GM21367 (cell line): Measurements from ENCODE around the gene PRDM1.
A peak's percentile ranks its signal among the peaks of the same experiment; 100 is the strongest.

Experiments
- ATAC-seq: cut with Tn5 transposase; IDR thresholded peaks from one replicate; pipeline ENCODE4 v1.9.1; 2021; ENCODE audit not compliant: unreplicated experiment

The PRDM1 gene

DNA sequence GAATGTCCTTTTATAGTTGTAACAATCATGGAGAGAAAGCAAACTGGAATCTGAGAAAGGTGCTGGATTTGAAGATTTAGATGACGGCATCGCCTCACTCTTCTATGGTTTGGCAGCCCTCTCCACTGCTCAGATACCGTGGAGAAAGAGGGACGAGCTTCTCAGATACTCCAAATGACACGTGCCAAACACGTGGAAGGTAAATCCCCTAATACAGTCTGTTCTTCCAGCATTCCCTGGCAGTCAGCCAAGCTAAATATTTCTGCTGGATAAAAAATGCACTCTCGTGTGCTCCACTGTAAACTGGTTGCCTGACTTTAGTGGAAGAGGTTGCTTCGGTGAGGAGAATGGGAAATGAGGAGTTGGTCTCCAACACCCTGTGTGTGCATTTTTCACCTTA, 16.7 kb upstream of the PRDM1 start:
- no peak for ATAC-seq

GRCh38 chr6:106070636-106071035, 15.5 kb upstream of the PRDM1 start:
- no peak for ATAC-seq

DNA sequence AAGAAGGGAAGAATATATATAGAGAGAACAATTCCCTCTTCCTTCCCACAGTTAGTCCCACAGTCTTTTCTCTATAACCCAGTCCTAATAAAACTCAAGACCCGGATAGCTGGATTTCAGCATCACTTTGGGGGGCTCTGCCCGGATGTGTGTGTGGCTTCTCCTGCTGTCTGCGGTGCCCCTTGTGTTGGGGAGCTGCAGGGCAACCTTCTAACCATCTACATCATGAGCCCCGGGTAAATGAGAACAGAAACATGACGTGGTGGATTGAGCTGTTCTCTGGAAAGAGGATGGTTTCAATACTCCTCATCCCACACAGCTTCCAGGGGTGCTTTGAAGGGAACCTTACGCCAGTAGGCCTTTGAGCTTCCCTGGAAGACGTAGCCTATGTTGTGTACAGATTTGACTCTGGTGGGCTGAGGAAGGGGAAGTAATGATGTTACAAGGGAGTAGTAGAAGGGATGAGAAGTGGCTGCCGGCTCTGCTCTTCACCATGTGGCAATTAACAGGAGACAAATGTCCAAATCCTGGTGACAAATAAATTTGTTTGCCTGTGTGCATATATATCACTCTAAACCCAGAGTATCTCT, 13.5 kb upstream of the PRDM1 start:
- no peak for ATAC-seq

DNA sequence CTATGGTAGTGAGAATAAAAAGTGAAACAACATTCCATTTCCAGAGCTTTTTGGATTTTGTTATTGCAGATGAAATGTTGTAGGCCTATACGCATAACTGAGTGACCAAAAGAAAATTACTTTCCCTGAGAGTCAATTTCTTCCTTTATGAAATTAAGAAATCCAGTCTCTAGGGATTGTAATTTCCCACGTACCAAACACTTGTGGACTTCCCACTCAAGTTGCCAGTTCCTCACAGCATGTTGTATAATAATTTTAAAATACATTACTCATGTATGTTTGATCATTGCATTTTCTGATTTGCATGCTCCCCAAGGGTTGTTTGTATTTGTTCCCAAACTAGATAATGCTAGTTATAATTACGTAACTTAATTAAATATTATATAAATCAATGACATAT, 12.0 kb upstream of the PRDM1 start:
- no peak for ATAC-seq

- ATAC-seq = no peak
These were observed 10.0 kb upstream of the PRDM1 start for GRCh38 chr6:106076139-106076538.

DNA sequence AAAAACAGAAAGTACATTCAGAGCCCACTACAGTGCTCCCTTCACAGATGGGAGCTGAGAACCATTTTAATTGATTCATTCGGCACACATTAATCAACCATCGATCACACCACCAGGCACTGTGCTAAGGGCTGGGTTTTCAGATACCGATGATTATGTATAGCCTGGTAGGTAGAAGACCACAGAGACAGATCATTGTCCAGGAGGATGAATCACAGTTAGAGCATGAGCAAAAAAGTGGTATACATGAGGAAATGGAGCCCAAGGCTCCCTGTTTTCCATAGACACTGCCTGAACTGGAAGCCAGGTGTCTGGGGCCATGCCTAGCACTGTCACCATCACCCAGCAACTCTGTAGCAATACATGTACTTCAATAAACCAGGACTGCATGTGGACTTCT, 9.0 kb upstream of the PRDM1 start:
- ATAC-seq = no peak

DNA sequence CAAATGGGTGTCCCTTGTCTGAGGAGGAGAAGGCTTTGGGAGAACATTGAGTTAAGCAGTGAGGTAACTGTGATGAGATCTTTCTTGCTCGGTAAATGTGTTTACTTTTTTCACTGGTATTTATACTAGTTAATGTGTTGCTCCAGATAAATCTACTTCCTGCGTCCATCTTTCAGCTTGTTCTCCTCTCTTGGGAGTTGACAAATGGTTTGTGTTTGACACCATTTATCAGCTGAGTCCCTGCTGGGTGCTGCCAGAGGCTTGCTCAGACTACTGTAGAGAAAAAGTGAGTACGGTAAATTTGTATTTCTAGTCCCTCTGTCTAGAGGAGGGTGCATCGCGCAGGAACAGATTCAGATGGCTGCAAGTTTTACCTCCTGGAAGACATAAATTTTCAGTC, 8.3 kb upstream of the PRDM1 start:
- no peak for ATAC-seq

DNA sequence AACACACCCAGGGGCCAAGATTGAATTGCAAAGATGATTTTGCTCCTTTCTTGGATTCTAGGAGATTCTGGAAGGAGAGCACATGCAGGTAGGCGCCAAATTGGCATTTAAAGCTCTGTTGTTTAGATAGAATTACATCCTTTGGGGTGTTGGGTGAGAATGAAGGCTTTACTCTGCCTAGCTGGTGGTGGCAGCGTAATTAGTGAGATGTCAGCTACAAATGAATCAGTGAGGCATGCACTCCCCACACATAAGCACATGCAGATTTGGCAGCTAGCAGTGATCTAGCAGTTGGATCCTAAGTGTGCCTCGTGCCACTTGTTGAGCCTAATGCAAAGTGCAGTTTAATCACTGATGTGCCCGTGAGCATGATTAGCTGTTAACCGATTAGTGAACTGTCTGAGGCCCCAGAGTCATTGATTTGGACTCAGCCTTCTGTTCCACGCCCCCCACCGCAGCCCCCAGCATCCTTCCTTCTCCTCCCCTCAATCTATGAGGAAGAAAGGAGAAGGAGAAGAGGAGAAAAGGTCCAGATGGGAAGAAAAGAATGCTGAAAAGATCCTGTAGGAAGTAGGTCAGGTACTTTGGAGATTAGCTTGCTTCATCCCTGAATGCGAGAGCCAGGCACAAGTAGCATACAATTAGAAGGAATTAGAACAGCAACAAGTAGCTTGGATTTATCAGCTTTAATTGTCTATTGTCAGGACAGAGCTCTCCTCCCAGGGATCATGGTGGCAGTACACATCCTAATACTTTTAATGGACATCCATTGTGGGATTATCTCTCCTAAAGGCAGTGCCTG, 6.0 kb upstream of the PRDM1 start:
- no peak for ATAC-seq

DNA sequence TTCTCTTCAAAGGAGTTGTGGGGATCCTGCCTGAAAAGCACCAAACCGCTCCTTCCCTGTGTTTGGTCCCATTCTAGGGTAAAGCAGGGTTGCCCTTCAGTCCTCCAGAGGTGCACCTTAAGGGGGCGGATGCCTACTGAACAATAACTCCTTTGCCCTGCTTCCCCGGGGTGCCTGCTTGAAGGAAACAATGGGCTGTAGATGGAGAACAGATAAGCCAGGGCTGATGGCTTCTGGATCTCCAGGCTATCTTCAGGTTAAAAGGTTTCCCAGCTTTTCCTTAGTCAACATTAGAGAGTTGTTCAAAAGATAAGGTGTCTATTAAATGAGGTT, 5.4 kb upstream of the PRDM1 start:
- no peak for ATAC-seq

- ATAC-seq = no peak
These were observed 4.4 kb upstream of the PRDM1 start for GRCh38 chr6:106081715-106082114.

DNA sequence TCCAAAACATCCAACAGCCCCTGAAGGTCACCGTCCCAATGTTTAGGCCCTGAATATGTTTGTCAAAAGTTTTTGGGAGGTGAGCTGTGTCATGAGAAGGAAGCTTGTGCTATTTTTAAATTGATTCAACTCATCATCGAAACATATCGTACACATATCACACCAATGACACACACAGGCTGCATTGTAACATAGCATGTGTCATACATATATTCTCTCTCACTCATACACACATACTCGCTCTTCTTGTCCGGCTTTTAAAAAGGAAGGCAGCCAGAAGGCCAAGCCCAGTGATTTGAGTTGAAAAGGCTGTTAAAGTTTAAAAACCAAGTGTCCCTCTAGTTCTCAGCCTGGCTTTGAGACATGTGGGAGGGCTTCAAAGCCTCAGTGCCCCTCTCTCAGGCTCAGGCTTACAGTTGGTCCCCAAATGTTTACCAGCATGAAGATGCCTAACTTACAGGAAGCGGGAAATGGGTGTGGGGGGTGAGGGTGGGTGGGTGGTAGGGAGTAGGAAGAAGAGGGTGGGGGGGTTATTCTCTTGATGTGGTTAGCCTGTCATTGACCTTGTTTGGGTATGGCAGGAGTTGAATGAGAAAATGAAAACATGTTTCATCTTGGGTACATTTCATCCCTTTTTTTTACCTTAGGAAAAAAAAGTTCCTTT, 3.3 kb upstream of the PRDM1 start:
- ATAC-seq = no peak

DNA sequence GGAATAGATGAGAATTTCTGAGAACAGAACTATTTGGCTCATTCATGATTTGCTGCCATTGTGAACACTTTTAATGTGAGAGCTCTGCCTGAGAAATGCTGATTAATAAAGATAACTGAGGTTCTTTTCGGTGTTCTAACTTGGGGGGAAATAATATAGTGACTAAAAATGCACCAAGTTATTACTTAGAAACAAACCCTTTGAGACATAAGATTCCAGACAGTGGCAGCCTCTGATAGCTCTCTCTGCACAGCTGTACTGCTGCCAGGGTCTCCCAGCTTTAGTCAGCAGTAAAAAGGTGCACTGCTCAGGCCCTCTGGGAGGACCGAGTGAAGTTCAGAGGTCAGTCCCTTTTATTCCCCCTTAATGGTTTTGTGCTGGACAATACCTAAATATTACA, 2.5 kb upstream of the PRDM1 start:
- ATAC-seq = no peak

DNA sequence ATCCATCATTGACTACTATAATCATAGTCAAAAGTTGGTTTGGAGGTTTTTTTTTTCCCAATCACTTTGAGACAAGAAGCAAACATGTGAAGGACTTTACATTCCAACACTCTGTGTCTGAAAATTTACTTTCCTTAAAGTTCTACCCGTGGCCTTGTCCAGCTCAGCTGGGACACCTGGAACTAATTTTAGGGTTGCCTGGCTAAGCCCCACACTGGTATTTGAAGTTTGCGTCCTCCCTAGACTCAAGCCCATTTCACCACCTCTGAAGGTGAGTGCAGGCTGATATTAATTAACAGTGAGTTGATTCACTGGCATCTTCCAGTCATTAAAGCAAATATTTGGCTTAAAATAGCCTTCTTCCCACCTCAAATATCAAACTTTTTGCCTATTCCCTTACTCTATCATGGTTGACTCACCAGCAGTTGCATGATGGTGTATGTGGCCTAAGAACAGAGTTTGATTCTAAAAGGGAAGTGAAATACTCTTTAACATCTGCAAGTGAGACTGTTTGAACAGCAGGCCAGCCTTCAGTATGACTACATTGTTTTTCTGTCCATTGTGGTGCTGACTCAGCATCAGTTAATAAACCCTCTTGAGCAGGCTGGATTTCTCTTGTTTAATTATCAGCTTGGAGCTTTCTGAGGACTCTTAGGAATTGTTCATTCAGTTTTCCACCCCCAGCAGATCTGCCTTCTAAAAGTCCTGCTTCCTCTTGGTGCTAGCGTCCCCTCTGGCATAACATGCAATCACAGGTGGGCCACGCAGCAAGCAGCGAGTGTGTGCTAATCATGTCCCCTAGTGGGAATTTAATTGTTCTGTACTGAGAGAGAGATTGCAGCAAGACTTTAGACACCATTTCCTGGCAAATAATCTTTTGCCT, 1.8 kb upstream of the PRDM1 start:
- peak; percentile 74 for ATAC-seq

DNA sequence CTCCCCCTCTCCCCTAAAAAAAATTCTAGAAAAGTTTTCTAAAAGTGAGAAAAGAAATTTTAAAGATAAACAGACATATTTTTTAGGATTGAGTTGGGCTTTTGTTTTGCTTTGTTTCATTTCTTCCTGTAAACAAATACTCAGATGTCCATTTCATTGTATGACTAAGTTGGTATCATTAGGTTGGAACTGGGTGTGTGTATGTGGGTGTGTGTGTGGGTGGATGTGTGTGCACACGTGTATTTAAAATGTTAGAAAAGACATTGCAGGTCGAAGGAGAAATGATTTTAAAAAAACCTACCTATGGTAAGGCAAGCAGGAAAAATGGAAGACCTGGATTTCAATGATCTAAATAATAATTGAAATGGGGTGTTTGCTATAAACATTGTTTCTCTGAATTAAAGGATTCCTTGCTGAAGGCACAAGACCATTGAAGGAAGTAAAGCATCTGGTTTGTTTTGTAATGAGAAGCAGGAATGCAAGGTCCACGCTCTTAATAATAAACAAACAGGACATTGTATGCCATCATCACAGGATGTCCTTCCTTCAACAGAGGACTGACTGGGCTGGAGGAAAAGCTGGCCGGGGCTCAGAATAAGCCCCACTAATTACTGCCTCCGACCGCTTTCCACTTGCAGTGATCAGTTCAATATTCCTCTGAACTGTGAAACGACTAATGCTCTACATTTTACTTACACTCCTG, 996 bp upstream of the PRDM1 start:
- no peak for ATAC-seq

DNA sequence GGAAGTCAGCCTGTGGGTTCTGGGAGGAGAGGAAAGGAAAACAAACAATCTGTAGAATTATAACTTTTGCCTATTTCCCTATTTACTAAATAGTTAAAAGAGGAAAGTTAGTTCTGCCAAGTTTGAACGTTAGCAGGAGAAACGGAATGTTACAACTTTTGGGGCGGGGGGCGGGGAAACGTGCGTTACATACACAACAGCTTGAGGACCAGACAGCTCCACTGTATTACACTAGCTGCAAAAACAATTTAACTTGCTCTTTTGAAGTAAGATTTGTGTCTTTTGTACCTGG, 498 bp upstream of the PRDM1 start:
- no peak for ATAC-seq

- no peak for ATAC-seq
These were observed 659 bp downstream of the PRDM1 start for GRCh38 chr6:106086814-106087175.

DNA sequence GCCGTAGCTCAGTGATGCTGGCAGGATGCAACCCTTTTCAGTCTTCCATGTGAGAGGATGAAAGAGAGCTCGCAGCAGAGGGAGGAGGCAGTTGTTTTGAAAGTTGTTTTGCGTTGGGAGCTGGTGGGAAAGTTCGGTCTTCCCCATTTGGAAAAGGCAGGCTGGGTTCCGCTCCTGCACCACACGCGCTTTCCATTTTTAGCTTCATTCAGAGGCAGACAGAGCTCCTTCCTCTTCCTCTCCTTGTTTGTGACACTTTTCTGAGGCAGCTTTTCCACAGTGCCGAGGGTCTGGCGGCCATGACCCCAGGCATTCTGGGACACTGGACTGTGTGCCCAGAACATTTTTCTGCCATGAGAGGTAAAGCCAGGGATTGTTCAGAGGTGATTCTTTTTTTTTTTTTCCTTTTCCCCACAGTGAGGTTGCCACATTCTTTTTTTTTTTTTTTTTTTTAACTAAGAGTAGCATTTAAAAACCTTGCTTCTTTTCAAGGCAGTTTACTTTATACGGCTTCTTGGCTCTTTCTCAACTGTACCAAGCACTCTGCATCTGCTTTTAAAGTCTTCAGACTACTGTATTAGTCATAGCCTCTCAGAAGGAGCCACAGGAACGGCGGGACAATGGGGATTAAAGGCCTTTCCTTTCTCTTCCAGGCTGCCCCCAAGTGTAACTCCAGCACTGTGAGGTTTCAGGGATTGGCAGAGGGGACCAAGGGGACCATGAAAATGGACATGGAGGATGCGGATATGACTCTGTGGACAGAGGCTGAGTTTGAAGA, 1.6 kb downstream of the PRDM1 start:
- no peak for ATAC-seq

DNA sequence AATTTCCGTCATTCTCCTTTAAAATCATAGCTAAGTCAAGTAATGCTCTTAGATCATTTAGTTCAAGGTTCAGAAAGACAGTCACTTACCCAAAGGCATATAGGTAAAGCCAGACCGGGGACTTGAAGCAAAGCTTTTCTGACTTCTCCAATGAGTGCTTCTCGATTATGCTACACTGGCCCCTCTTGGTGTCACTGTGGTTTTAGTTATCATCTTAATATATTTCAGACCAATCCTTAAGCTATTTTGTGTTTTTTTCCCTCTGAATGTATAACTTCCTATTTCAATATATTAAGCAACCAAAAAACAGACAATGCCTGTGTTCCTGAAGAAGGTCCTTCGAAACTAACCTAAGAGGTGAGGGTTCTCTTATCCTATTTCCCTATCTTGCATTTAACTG, 3.9 kb downstream of the PRDM1 start:
- no peak for ATAC-seq

DNA sequence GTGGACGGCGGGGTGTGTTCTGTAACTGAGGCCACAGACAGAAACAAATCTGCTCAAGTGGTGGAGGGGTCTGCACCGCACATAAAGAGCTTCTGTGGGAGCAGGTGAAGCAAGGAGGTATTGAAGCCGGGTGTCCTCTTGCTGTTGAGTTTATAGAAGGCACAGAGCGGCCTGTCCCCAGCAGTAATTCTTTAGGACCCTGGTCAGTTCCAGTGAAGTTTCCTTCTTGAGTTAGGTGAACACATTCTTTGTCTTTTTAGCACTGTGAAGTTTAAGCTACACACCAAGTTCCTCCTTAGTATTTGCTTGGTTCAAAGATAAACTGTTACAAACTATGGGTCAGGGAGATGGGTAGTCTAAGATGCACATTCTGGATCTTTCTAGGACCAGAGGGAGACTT, 6.1 kb downstream of the PRDM1 start:
- ATAC-seq = no peak

DNA sequence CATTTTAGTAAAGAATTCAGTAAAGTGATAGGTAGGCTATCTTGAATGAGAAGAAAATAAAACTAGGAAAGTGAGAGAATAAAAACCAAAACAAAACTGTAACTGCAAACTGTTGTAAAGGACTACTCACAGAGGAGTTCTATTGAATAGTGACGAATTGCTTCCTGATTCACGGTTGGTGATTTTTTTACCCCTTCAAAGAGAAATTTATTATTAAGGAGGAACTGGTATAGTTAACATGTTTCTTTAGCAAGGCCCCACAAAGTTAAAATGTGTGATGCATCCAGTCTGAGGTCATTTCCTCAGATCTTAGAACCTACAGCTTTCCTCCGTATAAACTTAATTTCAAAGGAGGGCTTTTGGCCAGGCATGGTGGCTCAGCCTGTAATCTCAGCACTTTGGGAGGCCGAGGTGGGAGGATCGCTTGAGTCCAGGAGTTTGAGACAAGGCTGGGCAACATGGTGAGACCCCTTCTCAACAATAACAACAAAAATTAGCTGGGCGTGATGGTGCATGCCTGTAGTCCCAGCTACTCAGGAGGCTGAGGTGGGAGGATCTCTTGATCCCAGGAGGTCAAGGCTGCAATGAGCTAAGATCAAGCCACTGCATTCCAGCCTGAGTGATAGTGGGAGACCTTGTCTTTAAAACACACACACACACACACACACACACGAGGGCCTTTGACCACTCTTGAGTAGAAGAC, 8.3 kb downstream of the PRDM1 start:
- no peak for ATAC-seq
